Breast epithelium (tissue), 3 donors: ENCODE data around the gene TRMT10B.

Source experiments
- POLR2A ChIP-seq: fragments of 450-650 bp; IDR thresholded peaks from one replicate; pipeline ENCODE4 v1.6.1; 2016; ENCODE audit warnings: antibody characterized with exemption, mild to moderate bottlenecking, moderate library complexity
- TF ChIP-seq, protein P1 (sequence below), 3 donors: fragments of 450-650 bp; IDR thresholded peaks; one replicate each; pipeline ENCODE4 v1.5.1; 2016 to 2017; ENCODE audit warnings: antibody characterized with exemption in 3 of 3, mild to moderate bottlenecking in 3 of 3, moderate library complexity in 3 of 3

DNA sequence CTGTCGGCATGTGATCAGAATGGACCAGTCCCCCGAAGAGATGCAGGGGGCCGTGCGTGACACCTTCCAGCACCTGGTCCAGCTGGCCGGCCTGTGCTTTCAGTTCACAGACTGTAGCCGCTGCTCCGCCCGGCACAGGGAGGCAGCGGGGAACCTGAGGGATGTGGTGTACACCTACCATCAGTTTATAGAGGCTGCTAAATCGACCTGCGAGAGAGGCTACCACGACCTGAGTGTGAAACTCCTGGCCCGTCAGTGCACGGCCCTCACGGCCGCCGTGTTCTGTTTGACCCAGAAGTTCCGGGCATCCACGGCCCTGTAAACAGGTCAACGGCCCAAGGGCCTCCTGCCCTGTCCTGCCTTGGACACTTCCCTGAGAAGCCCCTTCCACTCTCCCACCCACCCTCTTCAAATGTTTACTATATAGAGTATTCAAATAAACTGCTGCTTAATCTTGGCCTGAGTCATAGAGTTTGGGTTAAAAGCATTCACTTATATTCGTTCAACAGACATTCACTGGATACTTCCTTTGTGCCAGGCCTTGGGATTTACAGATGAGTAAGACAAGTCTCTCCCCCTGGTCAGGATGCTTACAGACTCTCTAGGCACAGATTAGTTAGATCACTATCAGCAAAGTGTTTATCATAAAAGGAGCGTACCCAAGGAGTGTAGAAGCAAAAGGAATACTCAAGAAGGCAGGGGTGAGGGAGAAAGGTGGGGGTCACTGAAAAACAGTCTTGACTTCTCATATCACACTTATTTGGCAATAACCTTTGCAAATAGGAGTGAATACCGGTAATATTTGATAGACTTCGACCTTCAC, 6.9 kb upstream of the TRMT10B start:
- TF ChIP-seq, protein P1, sequence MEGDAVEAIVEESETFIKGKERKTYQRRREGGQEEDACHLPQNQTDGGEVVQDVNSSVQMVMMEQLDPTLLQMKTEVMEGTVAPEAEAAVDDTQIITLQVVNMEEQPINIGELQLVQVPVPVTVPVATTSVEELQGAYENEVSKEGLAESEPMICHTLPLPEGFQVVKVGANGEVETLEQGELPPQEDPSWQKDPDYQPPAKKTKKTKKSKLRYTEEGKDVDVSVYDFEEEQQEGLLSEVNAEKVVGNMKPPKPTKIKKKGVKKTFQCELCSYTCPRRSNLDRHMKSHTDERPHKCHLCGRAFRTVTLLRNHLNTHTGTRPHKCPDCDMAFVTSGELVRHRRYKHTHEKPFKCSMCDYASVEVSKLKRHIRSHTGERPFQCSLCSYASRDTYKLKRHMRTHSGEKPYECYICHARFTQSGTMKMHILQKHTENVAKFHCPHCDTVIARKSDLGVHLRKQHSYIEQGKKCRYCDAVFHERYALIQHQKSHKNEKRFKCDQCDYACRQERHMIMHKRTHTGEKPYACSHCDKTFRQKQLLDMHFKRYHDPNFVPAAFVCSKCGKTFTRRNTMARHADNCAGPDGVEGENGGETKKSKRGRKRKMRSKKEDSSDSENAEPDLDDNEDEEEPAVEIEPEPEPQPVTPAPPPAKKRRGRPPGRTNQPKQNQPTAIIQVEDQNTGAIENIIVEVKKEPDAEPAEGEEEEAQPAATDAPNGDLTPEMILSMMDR (IDR thresholded peaks at IDR 0.05), result no peak
- no peak for TF ChIP-seq POLR2A
